GM18909 (cell line): Measurements from ENCODE around the gene TTC39C.
"Not testable (repeated sequence)": the region's sequence is repeated elsewhere in the genome, so short reads cannot be mapped to it uniquely, and the experiment has no call there.

Experiments used
- ATAC-seq: cut with Tn5 transposase; IDR thresholded peaks from one replicate; pipeline ENCODE4 v1.9.1; 2021; ENCODE audit warnings: mild to moderate bottlenecking; ENCODE audit not compliant: unreplicated experiment, poor library complexity

Gene TTC39C

GRCh38 chr18:24074757-24075156 is 60.2 kb downstream of the TTC39C start:
- ATAC-seq = not testable (repeated sequence)

- ATAC-seq = no peak
These were observed 61.4 kb downstream of the TTC39C start for GRCh38 chr18:24075767-24076597.

- ATAC-seq = no peak
These were observed 62.4 kb downstream of the TTC39C start for GRCh38 chr18:24076950-24077349.

GRCh38 chr18:24078391-24078790 is 63.8 kb downstream of the TTC39C start:
- no peak for ATAC-seq

- no peak for ATAC-seq
These were observed 66.3 kb downstream of the TTC39C start for GRCh38 chr18:24080861-24081260.

GRCh38 chr18:24083550-24083949 is 69.0 kb downstream of the TTC39C start:
- no peak for ATAC-seq

GRCh38 chr18:24086082-24086481 is 71.5 kb downstream of the TTC39C start:
- no peak for ATAC-seq

GRCh38 chr18:24089076-24089475 is 74.5 kb downstream of the TTC39C start:
- no peak for ATAC-seq

- ATAC-seq = no peak
These were observed 75.2 kb downstream of the TTC39C start for GRCh38 chr18:24089515-24090337.

- no peak for ATAC-seq
These were observed 76.3 kb downstream of the TTC39C start for GRCh38 chr18:24090876-24091275.

GRCh38 chr18:24094561-24094960 is 80.0 kb downstream of the TTC39C start:
- ATAC-seq = no peak

- no peak for ATAC-seq
These were observed 81.4 kb downstream of the TTC39C start for GRCh38 chr18:24095976-24096375.

GRCh38 chr18:24103320-24104021 is 88.9 kb downstream of the TTC39C start:
- ATAC-seq = no peak

- no peak for ATAC-seq
These were observed 89.9 kb downstream of the TTC39C start for GRCh38 chr18:24104486-24104885.

GRCh38 chr18:24108641-24109040 is 94.1 kb downstream of the TTC39C start:
- no peak for ATAC-seq

- ATAC-seq = no peak
These were observed 97.4 kb downstream of the TTC39C start for GRCh38 chr18:24111936-24112335.

- ATAC-seq = no peak
These were observed 97.9 kb downstream of the TTC39C start for GRCh38 chr18:24112464-24112863.

- ATAC-seq = no peak
These were observed 98.5 kb downstream of the TTC39C start for GRCh38 chr18:24112874-24113615.

GRCh38 chr18:24114924-24115549 is 100.5 kb downstream of the TTC39C start:
- ATAC-seq = no peak

- ATAC-seq = no peak
These were observed 101.1 kb downstream of the TTC39C start for GRCh38 chr18:24115628-24116027.
